Measurements from ENCODE around the gene SIRT6. TPM values are rescaled to one million over a fixed set of nuclear protein-coding genes. Genes with fewer than 3 reads are reported as not detected.

SIRT6 gene
- polyA plus RNA-seq, 1 experiment, result 12.6 TPM

GRCh38 chr19:4199699-4200293, 17.4 kb upstream of the SIRT6 start:
- H3K27me3 ChIP-seq (ENCODE audit: control insufficient read depth, insufficient read depth, low read length), result peaks cover 20% of the 10 kb centered on the region
- CTCF ChIA-PET, result interaction anchor here (2.5 kb wide), 1 partner anchor 212 kb away, joined by 10 read pairs; no protein-coding TSS in a partner anchor
- DNase-seq (ENCODE audit: low read depth, low spot score), result no peak

GRCh38 chr19:4198467-4199126, 16.2 kb upstream of the SIRT6 start:
- Histone ChIP-seq H3K27ac (ENCODE audit: low read depth, low read length) (no peak overlapping the region), H3K4me3 (ENCODE audit: low read depth, low read length) (no peak overlapping the region), H3K27me3 (ENCODE audit: control insufficient read depth, insufficient read depth, low read length) (peaks cover 23% of the 10 kb centered on the region), H3K9me3 (ENCODE audit: control insufficient read depth, insufficient read depth, low read length) (no peaks in the 10 kb centered on the region; the same call in 1 of the 2 replicates)
- ChIA-PET POLR2A (interaction anchor here (0.6 kb wide), 1 partner anchor 215 kb away, joined by 3 read pairs; no protein-coding TSS in a partner anchor), CTCF (interaction anchor here (0.6 kb wide), 1 partner anchor 211 kb away, joined by 3 read pairs; no protein-coding TSS in a partner anchor)
- TF ChIP-seq CTCF (IDR thresholded peaks at IDR 0.05; ENCODE audit: low read depth, low read length), result no peak
- no peak for DNase-seq (ENCODE audit: low read depth, low spot score)

More at GRCh38 chr19:4199699-4200293, 17.4 kb upstream of the SIRT6 start:
- POLR2A ChIA-PET, result interaction anchor here (0.6 to 4.5 kb wide), 2 partner anchors 25 to 215 kb away, joined by 7 to 18 read pairs; partner anchors contain the start of gene EEF2
- TF ChIP-seq CTCF (IDR thresholded peaks at IDR 0.05; ENCODE audit: low read depth, low read length), result no peak
- Histone ChIP-seq H3K27ac (ENCODE audit: low read depth, low read length) (no peak overlapping the region), H3K9me3 (ENCODE audit: control insufficient read depth, insufficient read depth, low read length) (no peaks in the 10 kb centered on the region; the same call in 1 of the 2 replicates), H3K4me3 (ENCODE audit: low read depth, low read length) (no peak overlapping the region)

GRCh38 chr19:4197625-4198466, 15.5 kb upstream of the SIRT6 start:
- H3K4me3 ChIP-seq (ENCODE audit: low read depth, low read length), result no peak overlapping the region
- H3K9me3 ChIP-seq (ENCODE audit: control insufficient read depth, insufficient read depth, low read length), result no peaks in the 10 kb centered on the region; the same call in 1 of the 2 replicates
- no peak overlapping the region for H3K27ac ChIP-seq (ENCODE audit: low read depth, low read length)
- ChIA-PET CTCF (no interaction called here), POLR2A (interaction anchor here (0.6 kb wide), 1 partner anchor 214 kb away, joined by 3 read pairs; no protein-coding TSS in a partner anchor)
- H3K27me3 ChIP-seq (ENCODE audit: control insufficient read depth, insufficient read depth, low read length), result peaks cover 23% of the 10 kb centered on the region
- no peak for TF ChIP-seq CTCF (IDR thresholded peaks at IDR 0.05; ENCODE audit: low read depth, low read length)
- no peak for DNase-seq (ENCODE audit: low read depth, low spot score)

GRCh38 chr19:4197228-4197624, 14.9 kb upstream of the SIRT6 start:
- no peak for TF ChIP-seq CTCF (IDR thresholded peaks at IDR 0.05; ENCODE audit: low read depth, low read length)
- CTCF ChIA-PET, result interaction anchor here (0.6 kb wide), 1 partner anchor 92 kb away, joined by 3 read pairs; no protein-coding TSS in a partner anchor
- no peak for DNase-seq (ENCODE audit: low read depth, low spot score)
- Histone ChIP-seq H3K4me3 (ENCODE audit: low read depth, low read length) (no peak overlapping the region), H3K27me3 (ENCODE audit: control insufficient read depth, insufficient read depth, low read length) (peaks cover 21% of the 10 kb centered on the region), H3K9me3 (ENCODE audit: control insufficient read depth, insufficient read depth, low read length) (no peaks in the 10 kb centered on the region; the same call in 1 of the 2 replicates), H3K27ac (ENCODE audit: low read depth, low read length) (no peak overlapping the region)
- POLR2A ChIA-PET, result no interaction called here

Data from AG04450 (cell line).